ENCODE data around the gene AQP3. TPM values are rescaled to one million over a fixed set of nuclear protein-coding genes. Genes with fewer than 3 reads are reported as not detected.

The AQP3 gene
- total RNA-seq, 6 experiments from 2014 or later = 0.28 to 0.81 (median 0.53) TPM

DNA sequence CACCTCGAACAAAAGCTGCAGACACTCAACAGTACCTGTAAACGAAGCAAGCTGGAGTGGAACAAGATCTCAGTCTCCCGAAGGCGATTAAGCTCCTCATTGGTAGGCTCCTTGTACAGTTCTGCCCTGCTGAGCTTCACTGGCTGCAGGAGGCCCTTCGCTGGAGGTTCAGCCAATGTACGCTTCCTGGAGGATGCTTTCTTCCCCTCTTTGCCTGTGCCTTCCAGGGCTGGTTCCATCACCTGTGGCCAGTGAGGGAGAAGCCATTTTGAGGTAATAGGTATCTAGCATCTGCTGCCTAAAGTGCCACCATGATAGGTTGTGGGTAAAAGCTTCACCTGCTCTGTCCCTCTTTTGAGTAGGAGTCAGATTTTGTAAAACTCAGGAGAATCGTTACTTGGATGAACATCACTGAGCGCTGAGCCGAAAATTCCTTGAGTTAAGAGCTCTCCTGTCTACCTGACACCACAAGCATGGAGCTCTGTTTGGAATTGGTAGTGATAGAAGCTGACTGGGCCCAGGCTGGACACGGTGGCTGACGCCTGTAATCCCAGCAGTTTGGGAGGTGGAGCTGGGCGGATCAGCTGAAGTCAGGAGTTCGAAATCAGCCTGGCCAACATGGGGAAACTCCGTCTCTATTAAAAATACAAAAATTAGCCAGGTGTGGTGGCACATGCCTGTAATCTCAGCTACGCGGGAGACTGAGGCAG lies 24.9 kb upstream of the AQP3 start:
- TF ChIP-seq, protein P1, sequence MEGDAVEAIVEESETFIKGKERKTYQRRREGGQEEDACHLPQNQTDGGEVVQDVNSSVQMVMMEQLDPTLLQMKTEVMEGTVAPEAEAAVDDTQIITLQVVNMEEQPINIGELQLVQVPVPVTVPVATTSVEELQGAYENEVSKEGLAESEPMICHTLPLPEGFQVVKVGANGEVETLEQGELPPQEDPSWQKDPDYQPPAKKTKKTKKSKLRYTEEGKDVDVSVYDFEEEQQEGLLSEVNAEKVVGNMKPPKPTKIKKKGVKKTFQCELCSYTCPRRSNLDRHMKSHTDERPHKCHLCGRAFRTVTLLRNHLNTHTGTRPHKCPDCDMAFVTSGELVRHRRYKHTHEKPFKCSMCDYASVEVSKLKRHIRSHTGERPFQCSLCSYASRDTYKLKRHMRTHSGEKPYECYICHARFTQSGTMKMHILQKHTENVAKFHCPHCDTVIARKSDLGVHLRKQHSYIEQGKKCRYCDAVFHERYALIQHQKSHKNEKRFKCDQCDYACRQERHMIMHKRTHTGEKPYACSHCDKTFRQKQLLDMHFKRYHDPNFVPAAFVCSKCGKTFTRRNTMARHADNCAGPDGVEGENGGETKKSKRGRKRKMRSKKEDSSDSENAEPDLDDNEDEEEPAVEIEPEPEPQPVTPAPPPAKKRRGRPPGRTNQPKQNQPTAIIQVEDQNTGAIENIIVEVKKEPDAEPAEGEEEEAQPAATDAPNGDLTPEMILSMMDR (IDR thresholded peaks at IDR 0.05) = no peak
- Mint-ChIP-seq H3K27ac (peak overlapping the region; percentile 16; the same call in 1 of the 2 replicates), H3K9me3 (no peaks in the 10 kb centered on the region), H3K4me3 (peak overlapping the region; percentile 93), H3K27me3 (ENCODE audit: insufficient read depth) (peaks cover 5% of the 10 kb centered on the region), H3K4me1 (ENCODE audit: low read depth) (peaks cover 23% of the 10 kb centered on the region), H3K36me3 (ENCODE audit: low read depth) (peaks cover 34% of the 10 kb centered on the region)
- DNase-seq = no peak

DNA sequence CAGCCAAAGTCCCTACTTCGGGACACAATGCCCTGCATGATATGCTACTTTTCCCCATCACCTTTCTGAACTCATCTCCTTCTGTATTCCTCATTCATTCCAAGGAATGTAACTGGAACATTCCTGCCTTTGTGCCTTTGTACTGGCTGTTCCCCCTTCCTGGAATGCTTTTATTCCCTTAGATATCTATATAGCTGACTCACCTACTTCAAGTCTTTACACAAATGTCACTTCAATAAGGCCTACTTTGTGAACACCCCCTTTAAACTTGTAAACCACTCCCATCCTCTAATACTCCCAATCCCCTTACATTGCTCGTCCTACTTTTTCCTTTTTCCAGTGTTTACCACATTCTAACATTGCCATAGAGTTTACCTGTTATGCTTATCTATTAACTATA lies 24.0 kb upstream of the AQP3 start:
- no peaks in the 10 kb centered on the region for H3K9me3 Mint-ChIP-seq
- H3K27me3 Mint-ChIP-seq (ENCODE audit: insufficient read depth) = peaks cover 5% of the 10 kb centered on the region
- DNase-seq = no peak
- peak overlapping the region; percentile 16 for H3K27ac Mint-ChIP-seq
- H3K4me3 Mint-ChIP-seq = peak overlapping the region; percentile 93; the same call in 1 of the 2 replicates
- H3K4me1 Mint-ChIP-seq (ENCODE audit: low read depth) = peaks cover 23% of the 10 kb centered on the region
- H3K36me3 Mint-ChIP-seq (ENCODE audit: low read depth) = peaks cover 34% of the 10 kb centered on the region
- TF ChIP-seq, protein P1 (IDR thresholded peaks at IDR 0.05) = no peak

DNA sequence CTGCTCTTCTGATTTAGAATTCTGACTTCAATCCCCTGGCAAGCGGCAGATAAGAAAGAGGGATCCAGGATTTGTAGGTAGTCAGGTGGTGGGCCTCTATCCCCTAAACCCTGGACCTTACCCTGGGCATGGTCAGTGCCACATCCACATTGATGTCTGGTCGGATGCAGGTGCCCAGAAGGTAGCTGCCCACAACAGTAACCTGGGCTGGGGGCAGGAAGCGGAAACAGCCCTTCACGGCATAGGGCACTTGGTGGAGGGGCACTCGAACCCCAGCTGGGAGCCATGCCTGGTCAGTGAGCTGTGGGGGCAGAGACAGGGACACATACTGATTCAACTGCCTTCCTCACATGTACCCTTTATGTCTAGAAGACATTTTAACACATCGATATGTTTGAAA lies 22.5 kb upstream of the AQP3 start:
- H3K4me3 Mint-ChIP-seq = no peak overlapping the region
- TF ChIP-seq, protein P1 (IDR thresholded peaks at IDR 0.05) = no peak
- H3K9me3 Mint-ChIP-seq = no peaks in the 10 kb centered on the region
- H3K27me3 Mint-ChIP-seq (ENCODE audit: insufficient read depth) = peaks cover 5% of the 10 kb centered on the region
- H3K4me1 Mint-ChIP-seq (ENCODE audit: low read depth) = peaks cover 23% of the 10 kb centered on the region
- no peak overlapping the region for H3K27ac Mint-ChIP-seq
- H3K36me3 Mint-ChIP-seq (ENCODE audit: low read depth) = peaks cover 34% of the 10 kb centered on the region
- DNase-seq = no peak

DNA sequence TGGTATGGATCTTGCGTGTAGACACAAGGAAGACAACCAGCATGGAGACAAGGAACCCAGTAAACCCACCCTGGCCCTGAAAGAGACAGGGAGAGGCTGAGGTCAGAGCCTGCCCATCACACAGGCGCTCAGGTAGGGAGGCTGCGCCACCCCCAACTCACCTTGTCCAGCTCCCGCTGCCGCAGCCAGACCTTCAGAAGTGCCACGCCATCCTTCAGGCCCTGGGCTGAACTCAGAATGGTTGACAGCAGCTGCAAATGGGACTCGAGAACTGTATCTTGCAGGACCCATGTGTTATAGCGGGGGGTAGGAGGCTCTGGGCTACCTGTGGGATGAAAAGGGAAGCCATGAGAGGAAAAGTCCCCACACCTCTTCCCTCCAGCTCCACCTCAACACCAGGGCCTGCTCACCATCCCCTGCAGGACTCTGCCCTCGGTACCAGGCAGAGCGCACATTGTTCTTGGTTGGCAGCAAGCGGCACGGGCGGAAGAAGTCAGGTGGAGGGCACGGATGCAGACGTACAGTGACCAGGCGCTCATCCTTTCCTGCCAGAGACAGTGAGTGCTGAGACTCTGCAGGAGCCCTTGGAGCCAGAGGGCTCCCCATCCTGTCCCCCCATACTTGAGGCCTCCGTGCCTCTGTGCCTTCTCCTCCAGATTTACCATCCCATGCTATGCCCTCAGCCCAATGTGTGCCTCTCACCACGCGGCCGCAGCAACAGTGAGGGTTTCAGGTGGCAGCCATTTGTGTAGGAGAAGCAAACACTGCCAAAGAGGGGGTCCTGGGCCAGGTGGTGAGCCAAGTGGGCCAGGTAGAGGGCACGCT lies 21.6 kb upstream of the AQP3 start:
- peaks cover 6% of the 10 kb centered on the region for H3K27me3 Mint-ChIP-seq (ENCODE audit: insufficient read depth)
- H3K27ac Mint-ChIP-seq = no peak overlapping the region
- H3K4me3 Mint-ChIP-seq = no peak overlapping the region
- H3K36me3 Mint-ChIP-seq (ENCODE audit: low read depth) = peaks cover 39% of the 10 kb centered on the region
- no peak for DNase-seq
- peaks cover 23% of the 10 kb centered on the region for H3K4me1 Mint-ChIP-seq (ENCODE audit: low read depth)
- H3K9me3 Mint-ChIP-seq = no peaks in the 10 kb centered on the region
- TF ChIP-seq, protein P1 (IDR thresholded peaks at IDR 0.05) = no peak

DNA sequence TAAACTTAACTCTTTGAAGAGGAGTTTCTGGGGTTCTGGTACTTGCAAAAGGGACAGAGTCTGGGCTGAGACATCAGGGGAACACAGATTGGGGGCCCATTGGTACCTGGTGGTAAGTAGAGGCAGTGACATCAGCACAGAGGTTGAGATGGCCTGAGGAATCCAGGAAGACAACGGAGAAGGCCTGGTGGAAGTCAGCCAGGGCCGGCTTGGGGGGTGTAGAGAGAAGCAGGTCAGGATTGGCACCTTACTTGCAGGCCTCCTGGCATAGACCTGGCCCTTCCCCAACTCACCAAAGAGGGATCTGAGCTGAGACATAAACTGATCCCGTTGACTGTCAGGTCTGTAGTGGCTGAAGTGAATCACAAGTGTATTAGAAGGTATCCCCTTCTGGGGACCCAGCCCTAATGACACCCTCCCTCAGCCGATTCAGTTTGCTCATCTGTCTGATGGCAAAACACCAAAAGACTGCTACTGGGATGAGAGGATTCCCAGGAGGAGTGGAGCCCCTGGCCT lies 20.9 kb upstream of the AQP3 start:
- peaks cover 23% of the 10 kb centered on the region for H3K4me1 Mint-ChIP-seq (ENCODE audit: low read depth)
- peaks cover 5% of the 10 kb centered on the region for H3K27me3 Mint-ChIP-seq (ENCODE audit: insufficient read depth)
- no peaks in the 10 kb centered on the region for H3K9me3 Mint-ChIP-seq
- peak overlapping the region; percentile 19; the same call in 1 of the 2 replicates for H3K27ac Mint-ChIP-seq
- peaks cover 32% of the 10 kb centered on the region for H3K36me3 Mint-ChIP-seq (ENCODE audit: low read depth)
- no peak overlapping the region for H3K4me3 Mint-ChIP-seq
- DNase-seq = no peak
- TF ChIP-seq, protein P1 (IDR thresholded peaks at IDR 0.05) = no peak
